ENCODE measurements around the gene PKD2L1. TPM values are rescaled to one million over a fixed set of nuclear protein-coding genes. Genes with fewer than 3 reads are reported as not detected.

Gene PKD2L1
- total RNA-seq, 2 experiments from 2014 or later = 0.76 TPM; not detected in 1

- TF ChIP-seq EZH2phosphoT487 (IDR thresholded peaks at IDR 0.05; ENCODE audit: borderline replicate concordance, low read depth, low read length) = no peak
- peak; percentile 95 for TF ChIP-seq CTCF (conservative IDR thresholded peaks at IDR 0.05; ENCODE audit: low read length)
- intact Hi-C loops (cut with micrococcal nuclease; ENCODE audit: unreplicated experiment) = loop anchor here (1.0 to 10.0 kb wide), 5 partner anchors 34 to 536 kb away; no protein-coding TSS in a partner anchor
- H2AFZ ChIP-seq (ENCODE audit: low read length) = peak overlapping the region; percentile 74
- no peaks in the 10 kb centered on the region for H3K79me2 ChIP-seq (ENCODE audit: insufficient read depth, low read depth, low read length)
- H4K20me1 ChIP-seq (ENCODE audit: insufficient read depth, low read length) = no peaks in the 10 kb centered on the region
- ChIA-PET CTCF (ENCODE audit: unreplicated experiment) (interaction anchor here (0.6 to 1.0 kb wide), 4 partner anchors 9 to 94 kb away, joined by 3 to 4 read pairs (median 3); no protein-coding TSS in a partner anchor), POLR2A (interaction anchor here (0.6 to 2.1 kb wide), 3 partner anchors 8 to 12 kb away, joined by 3 to 6 read pairs (median 4); partner anchors contain the start of gene PKD2L1)
- peaks cover 23% of the 10 kb centered on the region for H3K4me1 ChIP-seq (ENCODE audit: insufficient read depth, low read length, poor library complexity, severe bottlenecking)
- no peaks in the 10 kb centered on the region for H3K9me3 ChIP-seq (ENCODE audit: low read length)
- peak overlapping the region; percentile 69 for H3K4me2 ChIP-seq (ENCODE audit: low read length)
- H3K4me3 ChIP-seq (ENCODE audit: low read depth, low read length, poor library complexity, severe bottlenecking) = peak overlapping the region; percentile 24
- peak; percentile 81 for DNase-seq (ENCODE audit: low spot score)
- H3K9me2 ChIP-seq (ENCODE audit: insufficient read depth, low read length) = no peaks in the 10 kb centered on the region
- H3K27ac ChIP-seq (ENCODE audit: low read depth, low read length, poor library complexity, severe bottlenecking) = peak overlapping the region; percentile 59
- BruUV-seq (replicated peaks) = no TSS peak
- H3K36me3 ChIP-seq (ENCODE audit: insufficient read depth, low read length) = no peaks in the 10 kb centered on the region
These were observed 8.5 kb upstream of the PKD2L1 start for GRCh38 chr10:100338434-100339036.

GRCh38 chr10:100334762-100335161, 4.7 kb upstream of the PKD2L1 start:
- no TSS peak for BruUV-seq (replicated peaks)
- POLR2A ChIA-PET = interaction anchor here (0.7 to 1.4 kb wide), 2 partner anchors 36 to 101 kb away, joined by 3 to 4 read pairs; no protein-coding TSS in a partner anchor
- CTCF ChIA-PET (ENCODE audit: unreplicated experiment) = no interaction called here

More at GRCh38 chr10:100334762-100335161, 4.7 kb upstream of the PKD2L1 start:
- H3K4me3 ChIP-seq (ENCODE audit: low read depth, low read length, poor library complexity, severe bottlenecking) = no peak overlapping the region
- intact Hi-C loops (cut with micrococcal nuclease; ENCODE audit: unreplicated experiment) = loop anchor here (5.0 to 10.0 kb wide), 2 partner anchors 38 to 540 kb away; no protein-coding TSS in a partner anchor
- no peaks in the 10 kb centered on the region for H3K36me3 ChIP-seq (ENCODE audit: insufficient read depth, low read length)
- H3K4me2 ChIP-seq (ENCODE audit: low read length) = no peak overlapping the region
- DNase-seq (ENCODE audit: low spot score) = no peak
- H3K27ac ChIP-seq (ENCODE audit: low read depth, low read length, poor library complexity, severe bottlenecking) = no peak overlapping the region
- H4K20me1 ChIP-seq (ENCODE audit: insufficient read depth, low read length) = no peaks in the 10 kb centered on the region
- peaks cover 14% of the 10 kb centered on the region for H3K4me1 ChIP-seq (ENCODE audit: insufficient read depth, low read length, poor library complexity, severe bottlenecking)
- H2AFZ ChIP-seq (ENCODE audit: low read length) = no peak overlapping the region
- H3K79me2 ChIP-seq (ENCODE audit: insufficient read depth, low read depth, low read length) = no peaks in the 10 kb centered on the region
- no peaks in the 10 kb centered on the region for H3K9me3 ChIP-seq (ENCODE audit: low read length)
- H3K9me2 ChIP-seq (ENCODE audit: insufficient read depth, low read length) = no peaks in the 10 kb centered on the region
- TF ChIP-seq EZH2phosphoT487 (IDR thresholded peaks at IDR 0.05; ENCODE audit: borderline replicate concordance, low read depth, low read length) = no peak
- no peak for TF ChIP-seq CTCF (conservative IDR thresholded peaks at IDR 0.05; ENCODE audit: low read length)
